HL-60/S4 treated with phorbol 12-myristate 13-acetate at 8.2 ng/mL for 4 days and 3 days (cell line): ENCODE measurements around the gene MGAT4B.

Experiments used
- in situ Hi-C: fragments of 300-500 bp; cut with MboI; formaldehyde crosslinking; loops from 2 replicates; pipeline ENCODE4 v1.15.0; 2022; ENCODE audit warnings: low sequenced_read_pairs

MGAT4B gene

DNA sequence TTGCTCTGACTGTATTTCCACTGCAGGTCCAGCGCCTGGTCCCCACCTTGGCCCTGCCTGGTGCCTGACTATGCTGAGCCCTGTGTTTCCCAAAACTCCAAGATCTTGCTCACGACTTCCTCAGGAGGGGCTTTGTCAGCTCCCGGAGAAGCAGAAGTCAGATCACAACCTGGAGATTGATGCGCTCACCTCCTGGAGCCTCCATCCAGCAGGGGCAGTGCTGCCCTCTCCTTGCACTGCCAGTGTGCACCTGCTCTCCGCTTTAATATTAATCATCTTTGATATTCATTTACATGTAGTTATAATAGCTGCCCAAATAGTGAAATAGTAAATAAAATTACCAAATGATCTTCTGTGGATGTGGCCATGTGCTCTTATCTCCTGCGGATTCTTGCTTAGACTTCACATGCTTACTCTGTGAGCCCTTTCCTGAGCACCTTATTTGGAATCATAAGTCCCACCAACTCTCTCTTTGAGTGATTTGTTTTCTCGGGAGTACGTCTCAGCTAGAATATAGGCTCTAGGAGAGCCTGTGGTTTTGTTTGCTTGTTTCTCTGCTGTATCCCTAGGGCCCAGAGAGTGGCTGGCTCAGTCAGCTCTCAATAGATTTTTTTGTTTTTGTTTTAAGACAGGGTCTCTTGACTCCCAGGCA is 56.7 kb downstream of the MGAT4B start:
- in situ Hi-C loops: no loop called here

DNA sequence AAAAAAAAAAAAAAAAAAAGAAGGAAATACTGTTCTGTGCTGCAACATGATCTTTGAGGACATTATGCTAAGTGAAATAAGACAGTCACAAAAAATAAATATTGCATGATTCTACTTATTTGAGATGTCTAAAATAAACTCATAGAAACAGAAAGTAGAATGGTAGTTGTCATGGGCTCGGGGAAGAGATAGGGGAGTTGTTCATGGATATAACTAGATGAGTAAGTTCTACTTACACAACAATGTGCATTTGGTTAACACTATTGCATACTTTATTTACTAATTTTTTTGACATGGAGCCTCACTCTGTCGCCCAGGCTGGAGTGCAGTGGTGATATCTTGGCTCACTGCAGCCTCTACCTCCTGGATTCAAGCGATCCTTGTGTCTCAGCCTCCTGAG is 58.9 kb downstream of the MGAT4B start:
- in situ Hi-C loops: no loop called here
